ENCODE measurements around the gene ETFA.

The ETFA gene

DNA sequence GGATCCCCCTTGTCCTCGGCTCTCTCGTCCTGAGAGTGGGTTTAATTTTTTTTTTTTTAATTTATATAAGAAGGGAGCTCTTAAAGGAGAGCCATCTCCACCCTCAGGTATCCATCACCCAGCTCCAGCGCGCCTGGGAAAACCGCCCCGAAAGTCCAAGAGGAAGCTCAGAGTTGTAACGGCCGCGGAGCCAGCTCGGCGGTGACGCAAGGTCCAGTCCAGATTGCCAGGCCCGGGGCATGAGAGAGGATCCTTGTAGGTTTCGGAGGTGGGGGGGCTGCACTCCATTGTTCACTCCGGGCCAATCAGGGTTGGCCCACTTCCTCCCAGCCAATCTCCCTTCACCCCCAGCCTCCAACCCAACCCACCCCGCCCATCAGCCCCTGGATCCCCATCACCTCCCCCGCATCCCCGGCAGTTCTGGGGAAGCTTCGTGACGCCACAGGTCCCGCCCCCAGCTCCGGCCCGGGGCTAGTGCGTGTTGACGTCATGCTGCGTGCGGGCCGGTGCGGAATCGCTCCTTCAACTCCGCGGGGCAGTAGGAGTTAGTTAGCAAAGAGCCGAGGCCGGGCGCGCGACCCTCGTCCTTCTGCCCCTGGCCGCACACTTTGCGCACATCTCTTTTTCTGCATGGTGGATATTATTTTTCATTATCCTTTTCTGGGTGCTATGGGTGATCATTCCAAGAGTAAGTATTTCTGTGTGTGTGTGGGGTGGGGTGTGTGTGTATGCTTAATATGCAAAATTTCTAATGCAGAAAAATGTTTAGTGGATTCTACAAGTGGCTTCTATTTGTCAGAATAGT, 25.2 kb upstream of the ETFA start, which contains the start of gene ISL2:
ISL2 (plus strand) TSS at position 520 of the 805 bp plus-strand sequence; CDS start at position 631, 111 bp downstream.
- TF ChIP-seq, protein P1, sequence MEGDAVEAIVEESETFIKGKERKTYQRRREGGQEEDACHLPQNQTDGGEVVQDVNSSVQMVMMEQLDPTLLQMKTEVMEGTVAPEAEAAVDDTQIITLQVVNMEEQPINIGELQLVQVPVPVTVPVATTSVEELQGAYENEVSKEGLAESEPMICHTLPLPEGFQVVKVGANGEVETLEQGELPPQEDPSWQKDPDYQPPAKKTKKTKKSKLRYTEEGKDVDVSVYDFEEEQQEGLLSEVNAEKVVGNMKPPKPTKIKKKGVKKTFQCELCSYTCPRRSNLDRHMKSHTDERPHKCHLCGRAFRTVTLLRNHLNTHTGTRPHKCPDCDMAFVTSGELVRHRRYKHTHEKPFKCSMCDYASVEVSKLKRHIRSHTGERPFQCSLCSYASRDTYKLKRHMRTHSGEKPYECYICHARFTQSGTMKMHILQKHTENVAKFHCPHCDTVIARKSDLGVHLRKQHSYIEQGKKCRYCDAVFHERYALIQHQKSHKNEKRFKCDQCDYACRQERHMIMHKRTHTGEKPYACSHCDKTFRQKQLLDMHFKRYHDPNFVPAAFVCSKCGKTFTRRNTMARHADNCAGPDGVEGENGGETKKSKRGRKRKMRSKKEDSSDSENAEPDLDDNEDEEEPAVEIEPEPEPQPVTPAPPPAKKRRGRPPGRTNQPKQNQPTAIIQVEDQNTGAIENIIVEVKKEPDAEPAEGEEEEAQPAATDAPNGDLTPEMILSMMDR (IDR thresholded peaks at IDR 0.05; ENCODE audit: low read depth, low read length), result no peak
- peak; percentile 38 for DNase-seq (ENCODE audit: low read depth, low spot score)
- peak within 1 kb of the TSS; percentile 12 for H3K4me3 ChIP-seq (ENCODE audit: low read depth, low read length)
- in situ Hi-C loops (cut with HindIII; ENCODE audit: low sequenced_read_pairs), result no loop called here

DNA sequence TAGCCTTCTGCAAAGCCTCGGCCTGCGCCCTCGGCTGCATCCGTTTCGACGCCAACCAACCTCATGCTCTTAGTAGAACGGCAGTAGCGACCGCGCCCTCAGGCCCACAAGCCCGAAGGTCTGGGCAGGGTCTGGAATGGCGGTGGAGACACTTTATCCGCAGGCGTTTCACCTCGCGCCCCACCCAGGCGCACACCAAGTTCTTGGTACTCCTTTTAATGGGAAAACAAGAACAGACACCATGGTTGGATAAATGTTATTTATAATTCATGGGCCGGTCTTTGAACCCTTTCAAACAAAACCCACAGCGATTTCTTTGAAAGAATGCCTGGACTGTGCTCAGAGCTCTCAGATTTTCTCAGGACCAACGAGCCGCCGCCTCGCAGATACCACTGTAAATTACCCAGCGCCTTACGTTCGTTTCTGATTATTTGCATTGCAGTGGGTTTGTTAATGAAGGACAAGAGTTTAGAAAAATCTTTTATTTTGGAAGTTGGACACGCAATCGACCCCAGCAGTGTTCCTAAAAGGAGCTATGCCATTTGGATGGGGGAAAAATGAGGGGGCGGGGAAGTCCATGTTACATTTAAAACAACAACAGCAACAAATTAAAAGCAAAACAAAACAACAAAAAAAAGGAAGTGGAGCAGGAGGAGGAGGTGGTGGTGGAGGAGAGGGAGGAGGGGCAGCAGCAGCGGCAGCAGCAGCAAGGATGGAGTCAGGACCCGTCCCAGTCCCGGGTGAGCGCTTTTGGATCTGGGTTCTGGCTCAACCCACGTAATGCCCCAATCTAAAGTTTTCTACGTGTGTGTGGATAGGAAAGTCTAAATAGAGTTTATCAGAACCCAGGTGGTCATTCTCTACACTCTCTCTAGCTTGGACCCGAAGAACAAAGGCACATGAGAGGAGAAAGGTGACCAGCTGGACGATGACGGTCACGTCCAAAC, 24.3 kb upstream of the ETFA start:
- H3K4me3 ChIP-seq (ENCODE audit: low read depth, low read length), result peak overlapping the region; percentile 12
- no peak for DNase-seq (ENCODE audit: low read depth, low spot score)
- in situ Hi-C loops (cut with HindIII; ENCODE audit: low sequenced_read_pairs), result no loop called here
- TF ChIP-seq, protein P1 (IDR thresholded peaks at IDR 0.05; ENCODE audit: low read depth, low read length), result no peak

DNA sequence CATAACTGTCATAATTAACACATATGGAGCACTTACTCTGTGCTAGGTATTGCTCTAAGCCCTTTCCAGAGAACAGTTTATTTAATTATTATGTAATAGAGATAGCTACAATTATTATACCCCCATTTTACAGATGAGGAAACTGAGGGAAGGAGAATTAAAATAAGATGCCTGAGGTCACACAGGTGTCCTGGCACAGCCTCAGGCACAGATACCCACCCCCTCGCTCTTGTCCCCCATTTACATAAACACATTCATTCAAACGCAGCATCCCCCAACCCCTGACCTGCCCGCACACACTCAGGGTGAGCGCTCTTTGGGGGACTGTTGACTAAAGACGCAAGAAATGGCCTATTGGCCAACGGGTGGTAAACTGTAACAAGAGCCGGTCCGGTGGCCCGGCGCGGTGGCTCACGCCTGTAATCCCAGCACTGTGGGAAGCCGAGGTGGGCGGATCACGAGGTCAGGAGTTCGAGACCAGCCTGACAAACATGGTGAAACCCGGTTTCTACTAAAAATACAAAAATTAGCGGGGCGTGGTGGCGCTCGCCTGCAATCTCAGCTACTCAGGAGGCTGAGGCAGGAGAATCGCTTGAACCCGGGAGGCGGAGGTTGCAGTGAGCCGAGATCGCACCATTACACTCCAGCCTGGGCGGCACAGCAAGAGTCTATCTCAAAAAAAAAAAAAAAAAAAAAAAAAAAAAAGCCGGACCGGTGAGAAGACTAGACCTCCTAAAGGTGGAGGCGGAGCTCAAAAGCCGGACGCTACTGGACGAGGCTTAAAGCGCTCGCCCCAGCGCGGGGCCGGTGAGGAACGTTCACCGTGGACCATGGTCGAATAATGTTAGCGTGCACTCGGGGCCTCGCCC, 23.4 kb upstream of the ETFA start:
- DNase-seq (ENCODE audit: low read depth, low spot score), result no peak
- in situ Hi-C loops (cut with HindIII; ENCODE audit: low sequenced_read_pairs), result no loop called here
- H3K4me3 ChIP-seq (ENCODE audit: low read depth, low read length), result no peak overlapping the region

DNA sequence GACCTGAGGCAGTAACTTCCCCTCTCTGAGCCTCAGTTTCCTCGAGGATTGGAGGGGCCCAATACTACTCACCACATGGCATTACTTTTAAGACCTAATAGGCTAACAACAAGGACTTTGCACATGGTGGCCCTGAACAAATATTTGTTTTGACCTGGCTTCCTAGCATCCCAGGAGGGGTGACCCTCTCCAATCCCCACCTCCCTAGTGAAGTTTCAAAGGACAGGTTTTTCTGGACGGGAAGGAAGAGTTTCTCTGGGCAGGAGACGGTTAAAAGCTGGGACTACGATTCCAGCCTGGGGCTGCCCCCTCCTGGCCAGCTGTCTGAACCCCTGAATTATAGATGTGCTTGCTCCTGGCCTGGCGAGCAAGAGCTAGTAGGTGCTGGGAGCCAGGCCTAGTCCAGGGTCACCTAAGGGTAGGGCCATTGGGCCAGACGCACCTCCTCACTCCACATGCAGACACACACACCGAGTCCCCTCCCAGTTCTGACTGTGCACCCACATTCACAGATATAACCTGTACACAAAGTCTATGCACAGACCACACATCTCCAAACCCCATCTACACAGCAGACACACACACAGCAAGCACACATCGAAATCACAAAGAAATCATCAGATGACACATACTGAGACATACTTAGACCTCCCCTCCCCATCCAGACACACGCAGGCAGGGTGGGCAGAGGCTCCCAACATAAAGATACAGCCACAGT, 22.6 kb upstream of the ETFA start:
- TF ChIP-seq, protein P1 (IDR thresholded peaks at IDR 0.05; ENCODE audit: low read depth, low read length), result peak; percentile 37
- no peak overlapping the region for H3K4me3 ChIP-seq (ENCODE audit: low read depth, low read length)
- in situ Hi-C loops (cut with HindIII; ENCODE audit: low sequenced_read_pairs), result no loop called here
- DNase-seq (ENCODE audit: low read depth, low spot score), result no peak

More for the DNA sequence above, 23.4 kb upstream of the ETFA start:
- TF ChIP-seq, protein P1 (IDR thresholded peaks at IDR 0.05; ENCODE audit: low read depth, low read length), result no peak

DNA sequence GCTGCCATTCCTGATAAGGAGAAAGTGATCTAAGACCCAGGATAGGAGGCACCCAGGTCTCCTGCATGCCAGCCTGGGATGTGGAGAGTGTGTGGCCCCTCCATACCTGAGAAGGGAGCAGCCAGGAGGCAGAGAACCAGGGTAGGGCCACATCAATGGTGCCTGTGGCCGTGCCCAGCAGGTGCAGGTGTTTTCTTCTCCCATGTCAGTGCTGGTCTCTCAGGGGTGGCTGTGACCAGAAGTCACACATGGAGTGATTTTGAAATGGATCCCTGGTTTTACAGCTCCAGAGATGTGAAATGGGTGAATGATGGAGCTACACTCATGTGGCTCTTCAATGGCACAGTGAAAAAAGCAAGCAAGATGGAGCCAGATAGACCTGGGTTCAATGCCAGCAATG, 22.0 kb upstream of the ETFA start:
- no peak overlapping the region for H3K4me3 ChIP-seq (ENCODE audit: low read depth, low read length)
- DNase-seq (ENCODE audit: low read depth, low spot score), result no peak
- in situ Hi-C loops (cut with HindIII; ENCODE audit: low sequenced_read_pairs), result no loop called here
- TF ChIP-seq, protein P1 (IDR thresholded peaks at IDR 0.05; ENCODE audit: low read depth, low read length), result no peak

Measured in astrocyte of the spinal cord (primary cell).